Heart left ventricle (tissue), 13 donors: ENCODE data around the gene RAPGEF3.

ENCODE experiments used
- CTCF ChIP-seq, 12 donors: fragments of 200-600 bp; sonication (generic) in 4 of 12; IDR thresholded peaks; one replicate each; pipeline versions ENCODE4 v1.5.0 to v1.8.0; 2018 to 2022; ENCODE audit warnings: antibody characterized with exemption in 12 of 12, mild to moderate bottlenecking in 5 of 12
- POLR2A ChIP-seq, 2 donors: fragments of 450-650 bp; IDR thresholded peaks; one replicate each; pipeline ENCODE4 v1.6.1; 2017; ENCODE audit warnings: antibody characterized with exemption in 2 of 2, mild to moderate bottlenecking in 2 of 2, moderate library complexity in 2 of 2
- donor health status: ischemic (EF 13 %, LVEDD 7.1; RV severe dilation, severe dysfunction).
- donor health status: DM: no; HTN: yes; CAD: no.
- donor health status: DM: no; HTN: no; CAD: no.
- donor health status: ischemic (EF 25% LVEDD 6.9; RV normal size, moderate dysfunction).
- donor health status: ischemic (EF 25% LVEDD 5.7; RV mildly dilated, moderate dysfunction).
- donor health status: ischemic (EF 35%, LVEDD 5.7; RV mildly dilated, moderate dysfunction).
- donor health status: nonischemic (EF 11% LVEDD 7.7; RV severe dilation, severe dysfunction).
- donor health status: DM: yes; HTN: yes; CAD: no.
- donor health status: PGD.
- donor health status: ischemic (EF 29% LVEDD 5.4; RV normal size, mild dysfunction).
- donor health status: nonischemic (EF 23%, LVEDD 6.1; RV moderate dilation, normal function).

- TF ChIP-seq POLR2A (IDR thresholded peaks at IDR 0.05) = no peak
- TF ChIP-seq CTCF (IDR thresholded peaks at IDR 0.05) = peak; percentile 84 to 97 (median 90)
Observed at GRCh38 chr12:47742253-47742825, 16.3 kb downstream of the RAPGEF3 start.
